Fibroblast of skin of abdomen (primary cell): ENCODE results near the gene BRINP2.
"Not testable (repeated sequence)": the region's sequence is repeated elsewhere in the genome, so short reads cannot be mapped to it uniquely, and the experiment has no call there.

Experiments
- DNase-seq: peaks from one replicate; pipeline ENCODE4 v3.0.0-alpha.2; 2013

Gene BRINP2

GRCh38 chr1:177315261-177315660 lies 144.5 kb downstream of the BRINP2 start:
- peak; percentile 26 for DNase-seq

- no peak for DNase-seq
Measured at GRCh38 chr1:177315761-177316160, 145.0 kb downstream of the BRINP2 start.

- not testable (repeated sequence) for DNase-seq
Measured at GRCh38 chr1:177321434-177321833, 150.7 kb downstream of the BRINP2 start.

- peak; percentile 33 for DNase-seq
Measured at GRCh38 chr1:177328251-177328650, 157.5 kb downstream of the BRINP2 start.

DNA sequence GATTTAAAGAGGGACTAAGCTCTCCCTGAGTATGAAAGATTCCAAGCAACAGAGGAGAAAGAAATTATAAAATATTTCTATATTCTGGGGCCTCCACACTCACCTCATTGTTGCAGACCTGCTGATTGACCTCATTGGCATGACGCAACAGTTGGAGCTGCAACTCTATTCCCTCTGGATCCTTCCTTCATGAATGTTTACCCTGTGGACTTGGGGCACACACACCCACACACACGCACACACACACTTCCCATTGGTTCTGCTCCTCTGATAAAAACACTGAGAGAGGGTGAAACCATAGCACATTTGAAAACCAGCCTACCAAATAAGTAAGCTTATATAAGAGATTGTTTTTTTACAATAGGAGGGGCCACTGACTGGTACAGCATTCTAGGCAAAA lies 159.1 kb downstream of the BRINP2 start:
- DNase-seq, result no peak
